Right lobe of liver (tissue), 6 donors: ENCODE data around the gene SGCA. TPM values are rescaled to one million over a fixed set of nuclear protein-coding genes. Genes with fewer than 3 reads are reported as not detected.

Source experiments
- ATAC-seq, 4 donors: fragments of 200-7000 bp; cut with Tn5 transposase; one replicate each; pipeline ENCODE4 v1.9.1; 2020; ENCODE audit warnings: mild to moderate bottlenecking in 4 of 4, moderate library complexity in 4 of 4
- DNase-seq, 3 donors: peaks; one replicate each; pipeline ENCODE4 v3.0.0-alpha.2; 2020
- H3K27ac ChIP-seq, 3 donors: fragments of 200-600 bp; one replicate each; pipeline ENCODE4 v1.8.0; 2022
- H3K27me3 ChIP-seq, 2 donors: fragments of 200-600 bp; one replicate each; pipeline ENCODE4 v1.8.0; 2022
- H3K36me3 ChIP-seq, 4 donors: fragments of 200-600 bp; sonication (generic) in 1 of 4; one replicate each; pipeline versions ENCODE4 v1.5.1 to v1.8.0; 2017 to 2022; ENCODE audit warnings: control low read depth in 1 of 4
- H3K4me1 ChIP-seq, 4 donors: fragments of 200-600 bp; sonication (generic) in 1 of 4; one replicate each; pipeline versions ENCODE4 v1.5.1 to v1.8.0; 2017 to 2022; ENCODE audit warnings: control low read depth in 1 of 4
- H3K4me3 ChIP-seq, 3 donors: fragments of 200-600 bp; one replicate each; pipeline ENCODE4 v1.8.0; 2022
- H3K9me3 ChIP-seq, 4 donors: fragments of 200-600 bp; sonication (generic) in 1 of 4; one replicate each; pipeline versions ENCODE4 v1.5.1 to v1.8.0; 2017 to 2022; ENCODE audit warnings: control low read depth in 1 of 4
- POLR2A ChIP-seq: fragments of 450-650 bp; IDR thresholded peaks from one replicate; pipeline ENCODE4 v1.6.1; 2017; ENCODE audit warnings: antibody characterized with exemption, mild to moderate bottlenecking
- WGBS: methylation state at CpG from one replicate; pipeline ENCODE4 v1.1.6; 2018; ENCODE audit warnings: low coverage, low lambda C conversion rate; ENCODE audit not compliant: insufficient coverage; ENCODE audit errors: missing lambda C conversion rate; 5-methylcytosine and 5-hydroxymethylcytosine counted together
- intact Hi-C, 2 donors: fragments of 100-400 bp; cut with DNase I; formaldehyde crosslinking; loops; one replicate each; pipeline versions ENCODE4 v1.11.2 to v1.14.1; 2022
- total RNA-seq, 6 experiments: library from RNA; depleted of rRNA in 2 of 6; stranded (reverse); fragments of >200 nt in 2 of 6; fragmentation: NEBNext Ultra II Directional in 3 of 6; extraction: Animal tissue kit (Norgen Biotek cat#: 25700) in 3 of 6; gene quantifications; one replicate each; pipeline versions ENCODE4 v1.1.0 to v1.2.4, GENCODE V29; 2016 to 2023
- TF ChIP-seq, protein P1 (sequence below), 4 donors: fragments of 200-600 bp in 3 of 4; fragments of 450-650 bp in 1 of 4; IDR thresholded peaks; one replicate each; pipeline versions ENCODE4 v1.5.1 to v1.8.0; 2016 to 2022; ENCODE audit warnings: antibody characterized with exemption in 4 of 4, mild to moderate bottlenecking in 2 of 4
- donor health status: DM: no; HTN: yes; CAD: no.
- donor health status: DM: no; HTN: no; CAD: no.
- donor health status: DM: no; HTN: no; CAD: no.
- donor health status: DM: no; HTN: yes; CAD: no.
- donor health status: DM: no; HTN: yes; CAD: no.

The SGCA gene
- total RNA-seq, 6 experiments from 2014 or later = 0.48 to 2.8 (median 1.6) TPM

DNA sequence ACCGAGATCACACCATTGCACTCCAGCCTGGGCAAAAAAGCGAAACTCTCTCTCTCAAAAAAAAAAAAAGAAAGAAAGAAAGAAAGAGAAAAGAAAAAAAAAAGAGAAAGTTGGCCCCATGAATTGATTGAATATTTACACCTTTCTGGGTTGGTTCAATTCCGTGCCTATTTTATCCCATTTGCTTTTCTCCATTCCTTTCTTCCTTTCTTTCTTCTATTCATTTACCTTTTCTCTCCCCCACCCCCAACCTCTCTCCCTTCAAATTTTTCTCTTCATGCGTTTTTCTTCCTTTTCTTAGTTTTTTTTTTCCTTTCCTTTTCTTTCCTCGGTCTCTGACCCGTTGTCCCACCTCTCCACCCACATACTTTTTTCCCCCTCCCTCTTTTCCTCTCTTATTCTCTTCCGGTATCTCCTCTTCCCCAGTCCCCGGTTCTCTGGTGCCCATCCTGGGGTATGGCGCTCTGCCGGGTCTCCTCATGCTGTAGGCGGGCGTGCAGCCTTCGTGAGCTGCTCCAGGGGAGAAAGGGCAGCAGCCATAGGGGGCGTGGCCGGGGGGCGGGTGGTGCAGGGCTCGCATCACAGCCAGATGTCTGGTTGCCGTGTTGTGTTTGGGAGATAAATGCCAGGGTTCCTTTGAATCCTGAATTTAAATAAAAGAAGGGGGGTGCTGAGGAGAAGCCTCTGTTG is 40.9 kb downstream of the SGCA start:
- Histone ChIP-seq H3K27ac (no peak overlapping the region), H3K4me1 (no peaks in the 10 kb centered on the region), H3K27me3 (no peaks in the 10 kb centered on the region), H3K36me3 (no peaks in the 10 kb centered on the region), H3K9me3 (no peaks in the 10 kb centered on the region), H3K4me3 (no peak overlapping the region)
- ATAC-seq (no peak), DNase-seq (no peak)
- intact Hi-C loops = no loop called here
- TF ChIP-seq, protein P1, sequence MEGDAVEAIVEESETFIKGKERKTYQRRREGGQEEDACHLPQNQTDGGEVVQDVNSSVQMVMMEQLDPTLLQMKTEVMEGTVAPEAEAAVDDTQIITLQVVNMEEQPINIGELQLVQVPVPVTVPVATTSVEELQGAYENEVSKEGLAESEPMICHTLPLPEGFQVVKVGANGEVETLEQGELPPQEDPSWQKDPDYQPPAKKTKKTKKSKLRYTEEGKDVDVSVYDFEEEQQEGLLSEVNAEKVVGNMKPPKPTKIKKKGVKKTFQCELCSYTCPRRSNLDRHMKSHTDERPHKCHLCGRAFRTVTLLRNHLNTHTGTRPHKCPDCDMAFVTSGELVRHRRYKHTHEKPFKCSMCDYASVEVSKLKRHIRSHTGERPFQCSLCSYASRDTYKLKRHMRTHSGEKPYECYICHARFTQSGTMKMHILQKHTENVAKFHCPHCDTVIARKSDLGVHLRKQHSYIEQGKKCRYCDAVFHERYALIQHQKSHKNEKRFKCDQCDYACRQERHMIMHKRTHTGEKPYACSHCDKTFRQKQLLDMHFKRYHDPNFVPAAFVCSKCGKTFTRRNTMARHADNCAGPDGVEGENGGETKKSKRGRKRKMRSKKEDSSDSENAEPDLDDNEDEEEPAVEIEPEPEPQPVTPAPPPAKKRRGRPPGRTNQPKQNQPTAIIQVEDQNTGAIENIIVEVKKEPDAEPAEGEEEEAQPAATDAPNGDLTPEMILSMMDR (IDR thresholded peaks at IDR 0.05) = no peak
- no peak for TF ChIP-seq POLR2A
- WGBS = 15% methylated on average over 17 of the region's 18 CpGs

DNA sequence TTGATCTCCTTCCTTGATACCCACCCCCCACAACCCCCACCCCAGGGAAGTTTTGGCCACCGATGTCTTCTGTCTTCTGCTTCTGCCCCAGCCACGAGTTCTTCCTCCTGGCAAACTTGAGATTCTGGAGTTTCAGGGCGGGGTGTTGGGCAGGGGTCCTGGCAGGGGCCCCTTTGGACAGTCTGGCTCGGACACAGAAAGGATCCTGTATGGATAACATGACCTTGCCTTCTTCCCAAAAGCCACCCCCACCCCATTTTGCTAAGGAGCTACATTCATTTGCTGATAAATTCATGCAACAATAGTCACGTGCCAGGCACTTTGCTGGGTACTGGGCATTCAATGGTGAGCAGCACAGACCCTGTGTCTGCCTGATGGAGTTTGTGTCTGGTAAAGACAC is 41.5 kb downstream of the SGCA start:
- TF ChIP-seq POLR2A = no peak
- TF ChIP-seq, protein P1 (IDR thresholded peaks at IDR 0.05) = no peak
- ATAC-seq = no peak
- intact Hi-C loops = no loop called here
- H3K4me1 ChIP-seq = no peaks in the 10 kb centered on the region
- no peak overlapping the region for H3K27ac ChIP-seq
- H3K27me3 ChIP-seq = no peaks in the 10 kb centered on the region
- H3K9me3 ChIP-seq = no peaks in the 10 kb centered on the region
- 45% methylated on average over 4 of the region's 5 CpGs for WGBS
- H3K4me3 ChIP-seq = no peak overlapping the region
- no peaks in the 10 kb centered on the region for H3K36me3 ChIP-seq
- DNase-seq = no peak

DNA sequence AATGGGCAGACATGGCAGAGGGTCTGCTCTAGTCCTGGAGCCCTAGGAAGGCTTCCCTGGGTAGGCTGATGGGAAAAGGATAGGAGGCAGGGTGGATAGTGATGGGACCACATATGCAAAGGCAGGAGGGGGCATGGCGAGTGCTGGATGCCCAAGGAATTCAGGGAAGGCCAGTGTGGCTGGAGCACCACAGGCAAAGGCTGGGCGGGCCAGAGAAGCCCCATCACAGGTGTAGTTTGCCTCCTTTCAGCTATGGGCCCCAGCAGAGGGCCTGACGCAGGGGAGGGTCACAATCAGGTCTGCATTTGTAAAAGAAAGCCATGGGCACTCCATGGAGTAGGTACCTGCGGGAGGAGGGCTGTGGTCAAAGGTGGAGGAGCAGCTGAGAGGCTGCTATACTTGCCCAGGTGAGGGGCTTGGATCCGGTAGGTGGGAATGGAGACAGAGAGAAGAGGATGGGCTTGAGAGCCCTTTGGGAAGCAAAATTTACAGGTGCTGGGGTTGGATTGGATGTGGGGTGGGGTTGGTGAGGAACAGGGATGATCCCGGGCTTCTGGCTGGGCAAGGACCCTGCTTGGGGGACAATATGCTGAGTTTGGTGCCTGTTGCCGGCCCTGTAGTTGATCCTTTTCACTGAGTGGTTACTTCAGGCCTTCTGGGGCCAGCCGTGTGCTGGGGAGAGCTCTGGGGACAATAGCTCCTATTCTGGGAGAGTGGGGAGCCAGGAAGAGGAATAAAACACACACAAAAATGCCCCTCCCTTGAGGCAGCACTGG is 42.2 kb downstream of the SGCA start:
- TF ChIP-seq, protein P1 (IDR thresholded peaks at IDR 0.05) = no peak
- no peak for TF ChIP-seq POLR2A
- intact Hi-C loops = no loop called here
- no peak overlapping the region for H3K4me3 ChIP-seq
- H3K27me3 ChIP-seq = no peaks in the 10 kb centered on the region
- no peak overlapping the region for H3K27ac ChIP-seq
- H3K4me1 ChIP-seq = no peaks in the 10 kb centered on the region
- H3K36me3 ChIP-seq = no peaks in the 10 kb centered on the region
- DNase-seq (no peak), ATAC-seq (no peak)
- H3K9me3 ChIP-seq = no peaks in the 10 kb centered on the region
- 84% methylated on average over 8 of the region's 8 CpGs for WGBS

DNA sequence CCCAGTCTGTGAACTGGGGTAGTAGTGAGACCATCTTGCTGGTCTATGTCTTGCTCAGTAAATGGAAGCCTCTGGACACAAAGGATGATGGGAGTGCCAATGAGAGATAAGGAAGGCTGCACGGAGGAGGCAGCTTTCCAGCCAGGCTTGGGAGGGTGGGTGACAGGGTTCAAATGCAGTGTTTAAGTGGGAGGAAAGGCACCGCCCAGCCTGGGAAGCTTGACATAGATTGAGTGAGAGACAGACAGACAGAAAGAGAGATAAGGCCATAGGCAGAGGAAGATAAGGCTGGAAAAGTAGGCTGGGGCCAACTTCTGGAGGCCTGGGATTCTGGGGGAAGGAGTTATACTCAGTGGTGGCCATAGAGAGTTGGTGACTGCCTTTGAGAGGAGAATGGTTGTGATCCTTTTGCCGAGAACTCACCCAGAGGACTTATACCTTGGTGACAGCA is 42.8 kb downstream of the SGCA start:
- TF ChIP-seq, protein P1 (IDR thresholded peaks at IDR 0.05) = no peak
- TF ChIP-seq POLR2A = no peak
- no peaks in the 10 kb centered on the region for H3K9me3 ChIP-seq
- H3K27ac ChIP-seq = peak overlapping the region in 1 of 3 donors; percentile 34
- no peak overlapping the region for H3K4me3 ChIP-seq
- intact Hi-C loops = no loop called here
- peaks cover 0 to 3% (median 0%) of the 10 kb centered on the region in 4 donors for H3K4me1 ChIP-seq
- no peak for DNase-seq
- H3K36me3 ChIP-seq = no peaks in the 10 kb centered on the region
- WGBS = 76% methylated on average over 3 of the region's 3 CpGs
- H3K27me3 ChIP-seq = no peaks in the 10 kb centered on the region
- ATAC-seq = no peak
